ENCODE data around the gene SERPINE1.

SERPINE1 gene

GRCh38 chr7:101166909-101167644 is 40.2 kb downstream of the SERPINE1 start:
- no peaks in the 10 kb centered on the region for H3K79me2 ChIP-seq (ENCODE audit: low read length)
- no peak overlapping the region for H3K9ac ChIP-seq (ENCODE audit: low read length)
- H3F3A ChIP-seq (ENCODE audit: insufficient read depth, low read length), result no peaks in the 10 kb centered on the region
- DNase-seq, result no peak
- no peak overlapping the region for H2AFZ ChIP-seq (ENCODE audit: low read length)
- H3K4me1 ChIP-seq (ENCODE audit: low read length), result peaks cover 5% of the 10 kb centered on the region; the same call in 1 of the 2 replicates
- H3K27me3 ChIP-seq (replicated peaks; ENCODE audit: insufficient read depth, low read length), result peaks cover 82% of the 10 kb centered on the region
- H3K36me3 ChIP-seq (replicated peaks; ENCODE audit: insufficient read depth, low read length), result no peaks in the 10 kb centered on the region
- H3K9me3 ChIP-seq (replicated peaks; ENCODE audit: insufficient read depth, low read length), result no peaks in the 10 kb centered on the region
- H3K9me2 ChIP-seq (replicated peaks; ENCODE audit: insufficient read depth, low read length), result no peaks in the 10 kb centered on the region
- TF ChIP-seq EZH2 (optimal IDR thresholded peaks at IDR 0.05; ENCODE audit: low read depth, low read length), result no peak
- no peak for TF ChIP-seq EZH2phosphoT487 (IDR thresholded peaks at IDR 0.05; ENCODE audit: low read length)
- no peak for TF ChIP-seq CTCF (IDR thresholded peaks at IDR 0.05; ENCODE audit: low read length)
- no peak overlapping the region for H3K4me2 ChIP-seq (ENCODE audit: low read depth, low read length)
- no peak overlapping the region for H3K4me3 ChIP-seq (ENCODE audit: low read length)
- H3K27ac ChIP-seq (ENCODE audit: low read length), result no peak overlapping the region
- H4K20me1 ChIP-seq (ENCODE audit: insufficient read depth, low read length), result no peaks in the 10 kb centered on the region

GRCh38 chr7:101167645-101168411 is 40.9 kb downstream of the SERPINE1 start:
- TF ChIP-seq EZH2phosphoT487 (IDR thresholded peaks at IDR 0.05; ENCODE audit: low read length) (no peak), CTCF (IDR thresholded peaks at IDR 0.05; ENCODE audit: low read length) (no peak), EZH2 (optimal IDR thresholded peaks at IDR 0.05; ENCODE audit: low read depth, low read length) (no peak)
- no peak overlapping the region for H3K4me2 ChIP-seq (ENCODE audit: low read depth, low read length)
- no peak overlapping the region for H3K9ac ChIP-seq (ENCODE audit: low read length)

GRCh38 chr7:101168412-101169049 is 41.6 kb downstream of the SERPINE1 start:
- DNase-seq, result no peak
- TF ChIP-seq EZH2phosphoT487 (IDR thresholded peaks at IDR 0.05; ENCODE audit: low read length) (no peak), CTCF (IDR thresholded peaks at IDR 0.05; ENCODE audit: low read length) (no peak), EZH2 (optimal IDR thresholded peaks at IDR 0.05; ENCODE audit: low read depth, low read length) (no peak)
- H3K27me3 ChIP-seq (replicated peaks; ENCODE audit: insufficient read depth, low read length), result peaks cover 88% of the 10 kb centered on the region
- H3K4me2 ChIP-seq (ENCODE audit: low read depth, low read length), result no peak overlapping the region
- H3F3A ChIP-seq (ENCODE audit: insufficient read depth, low read length), result no peaks in the 10 kb centered on the region
- H3K4me1 ChIP-seq (ENCODE audit: low read length), result peaks cover 7% of the 10 kb centered on the region; the same call in 1 of the 2 replicates
- H2AFZ ChIP-seq (ENCODE audit: low read length), result no peak overlapping the region
- H3K79me2 ChIP-seq (ENCODE audit: low read length), result no peaks in the 10 kb centered on the region
- H3K4me3 ChIP-seq (ENCODE audit: low read length), result no peak overlapping the region
- H3K9me2 ChIP-seq (replicated peaks; ENCODE audit: insufficient read depth, low read length), result no peaks in the 10 kb centered on the region
- H3K27ac ChIP-seq (ENCODE audit: low read length), result no peak overlapping the region
- H3K36me3 ChIP-seq (replicated peaks; ENCODE audit: insufficient read depth, low read length), result no peaks in the 10 kb centered on the region
- no peak overlapping the region for H3K9ac ChIP-seq (ENCODE audit: low read length)
- H3K9me3 ChIP-seq (replicated peaks; ENCODE audit: insufficient read depth, low read length), result no peaks in the 10 kb centered on the region
- no peaks in the 10 kb centered on the region for H4K20me1 ChIP-seq (ENCODE audit: insufficient read depth, low read length)

More at GRCh38 chr7:101167645-101168411, 40.9 kb downstream of the SERPINE1 start:
- Histone ChIP-seq H3K4me3 (ENCODE audit: low read length) (no peak overlapping the region), H3K4me1 (ENCODE audit: low read length) (peaks cover 7% of the 10 kb centered on the region; the same call in 1 of the 2 replicates), H3K27ac (ENCODE audit: low read length) (no peak overlapping the region), H3K79me2 (ENCODE audit: low read length) (no peaks in the 10 kb centered on the region), H3K27me3 (replicated peaks; ENCODE audit: insufficient read depth, low read length) (peaks cover 84% of the 10 kb centered on the region), H3F3A (ENCODE audit: insufficient read depth, low read length) (no peaks in the 10 kb centered on the region), H4K20me1 (ENCODE audit: insufficient read depth, low read length) (no peaks in the 10 kb centered on the region), H3K9me3 (replicated peaks; ENCODE audit: insufficient read depth, low read length) (no peaks in the 10 kb centered on the region), H3K9me2 (replicated peaks; ENCODE audit: insufficient read depth, low read length) (no peaks in the 10 kb centered on the region), H2AFZ (ENCODE audit: low read length) (no peak overlapping the region), H3K36me3 (replicated peaks; ENCODE audit: insufficient read depth, low read length) (no peaks in the 10 kb centered on the region)
- DNase-seq, result no peak
